ENCODE data around the gene RTF2. TPM values are rescaled to one million over a fixed set of nuclear protein-coding genes. Genes with fewer than 3 reads are reported as not detected.

The RTF2 gene
- total and polyA plus RNA-seq, 11 donors, result 50.7 to 114 (median 86.2) TPM

GRCh38 chr20:56454754-56455153, 13.7 kb upstream of the RTF2 start:
- ATAC-seq, result no peak
- Histone ChIP-seq H3K9me3 (no peaks in the 10 kb centered on the region), H3K27me3 (no peaks in the 10 kb centered on the region), H3K36me3 (peaks cover 0 to 26% (median 0%) of the 10 kb centered on the region in 9 donors), H3K27ac (no peak overlapping the region), H3K4me1 (peaks cover 0 to 5% (median 0%) of the 10 kb centered on the region in 12 donors), H3K4me3 (no peak overlapping the region)
- intact Hi-C loops (cut with DNase I), result no loop called here
- no peak for TF ChIP-seq CTCF (IDR thresholded peaks at IDR 0.05)
- no peak for TF ChIP-seq POLR2A (IDR thresholded peaks at IDR 0.05)
- 84 to 92% (median 89%) methylated on average over 7 of the region's 7 CpGs for WGBS, 4 donors
- DNase-seq, result no peak

- ATAC-seq (peak in 2 of 4 donors; percentile 20 to 54), DNase-seq (no peak)
- no peaks in the 10 kb centered on the region for H3K27me3 ChIP-seq
- peaks cover 0 to 8% (median 0%) of the 10 kb centered on the region in 9 donors for H3K36me3 ChIP-seq
- H3K9me3 ChIP-seq, result no peaks in the 10 kb centered on the region
- intact Hi-C loops (cut with DNase I), result no loop called here
- WGBS, 4 donors, result 59 to 77% (median 60%) methylated on average over 15 to 22 of the region's 22 CpGs
- H3K4me1 ChIP-seq, result peaks cover 0 to 15% (median 0%) of the 10 kb centered on the region in 12 donors
- no peak overlapping the region for H3K4me3 ChIP-seq
- TF ChIP-seq CTCF (IDR thresholded peaks at IDR 0.05) (no peak), POLR2A (IDR thresholded peaks at IDR 0.05) (no peak)
- no peak overlapping the region for H3K27ac ChIP-seq
Measured at GRCh38 chr20:56458206-56458821, 10.1 kb upstream of the RTF2 start.

- no peak for DNase-seq
- WGBS, 4 donors, result 65 to 79% (median 78%) methylated on average over 3 of the region's 3 CpGs
- no peak for ATAC-seq
Measured at GRCh38 chr20:56460459-56460858, 8.0 kb upstream of the RTF2 start.

More at GRCh38 chr20:56460459-56460858, 8.0 kb upstream of the RTF2 start:
- Histone ChIP-seq H3K27me3 (no peaks in the 10 kb centered on the region), H3K4me1 (peaks cover 0 to 25% (median 0%) of the 10 kb centered on the region in 12 donors), H3K36me3 (peaks cover 0 to 8% (median 0%) of the 10 kb centered on the region in 9 donors), H3K4me3 (no peak overlapping the region), H3K27ac (peak overlapping the region in 1 of 12 donors; percentile 15), H3K9me3 (no peaks in the 10 kb centered on the region)
- intact Hi-C loops (cut with DNase I), result loop anchor here in 2 of 10 donors (5.0 kb wide), 2 partner anchors 58 to 63 kb away; no protein-coding TSS in a partner anchor
- no peak for TF ChIP-seq CTCF (IDR thresholded peaks at IDR 0.05)
- TF ChIP-seq POLR2A (IDR thresholded peaks at IDR 0.05), result no peak

All from heart left ventricle (tissue), 16 donors.